Stimulated activated CD8-positive, alpha-beta memory T cell treated with anti-CD3 and anti-CD28 coated beads, Interleukin-15, amount 100 ng/mL, for 24 hours (primary cell): ENCODE measurements around the gene NFAM1.

Experiments used
- DNase-seq: peaks from one replicate; pipeline ENCODE4 v3.0.0-alpha.2; 2020; ENCODE audit warnings: low read depth

Gene NFAM1

GRCh38 chr22:42416671-42417230 is 15.5 kb downstream of the NFAM1 start:
- no peak for DNase-seq

GRCh38 chr22:42414565-42415303 is 17.5 kb downstream of the NFAM1 start:
- DNase-seq, result no peak

- DNase-seq, result no peak
Observed at GRCh38 chr22:42414021-42414420, 18.2 kb downstream of the NFAM1 start.

- no peak for DNase-seq
Observed at GRCh38 chr22:42412744-42413333, 19.4 kb downstream of the NFAM1 start.

GRCh38 chr22:42410708-42411107 is 21.5 kb downstream of the NFAM1 start:
- DNase-seq, result no peak

- no peak for DNase-seq
Observed at GRCh38 chr22:42408810-42409529, 23.2 kb downstream of the NFAM1 start.

- DNase-seq, result no peak
Observed at GRCh38 chr22:42408276-42408675, 23.9 kb downstream of the NFAM1 start.

GRCh38 chr22:42404266-42404665 is 27.9 kb downstream of the NFAM1 start:
- no peak for DNase-seq

- DNase-seq, result no peak
Observed at GRCh38 chr22:42401535-42402334, 30.5 kb downstream of the NFAM1 start.

GRCh38 chr22:42400811-42401534 is 31.2 kb downstream of the NFAM1 start:
- no peak for DNase-seq

- DNase-seq, result no peak
Observed at GRCh38 chr22:42399315-42400271, 32.6 kb downstream of the NFAM1 start.

- no peak for DNase-seq
Observed at GRCh38 chr22:42397332-42398249, 34.6 kb downstream of the NFAM1 start.

GRCh38 chr22:42396621-42397331 is 35.4 kb downstream of the NFAM1 start:
- no peak for DNase-seq

GRCh38 chr22:42389143-42389542 is 43.1 kb downstream of the NFAM1 start:
- no peak for DNase-seq

- no peak for DNase-seq
Observed at GRCh38 chr22:42388130-42388797, 43.9 kb downstream of the NFAM1 start.

GRCh38 chr22:42387631-42388030 is 44.6 kb downstream of the NFAM1 start:
- DNase-seq, result no peak

GRCh38 chr22:42385696-42386095 is 46.5 kb downstream of the NFAM1 start:
- no peak for DNase-seq

- no peak for DNase-seq
Observed at GRCh38 chr22:42384506-42384905, 47.7 kb downstream of the NFAM1 start.
